Measurements from ENCODE around the gene CHCHD6.

Gene CHCHD6

DNA sequence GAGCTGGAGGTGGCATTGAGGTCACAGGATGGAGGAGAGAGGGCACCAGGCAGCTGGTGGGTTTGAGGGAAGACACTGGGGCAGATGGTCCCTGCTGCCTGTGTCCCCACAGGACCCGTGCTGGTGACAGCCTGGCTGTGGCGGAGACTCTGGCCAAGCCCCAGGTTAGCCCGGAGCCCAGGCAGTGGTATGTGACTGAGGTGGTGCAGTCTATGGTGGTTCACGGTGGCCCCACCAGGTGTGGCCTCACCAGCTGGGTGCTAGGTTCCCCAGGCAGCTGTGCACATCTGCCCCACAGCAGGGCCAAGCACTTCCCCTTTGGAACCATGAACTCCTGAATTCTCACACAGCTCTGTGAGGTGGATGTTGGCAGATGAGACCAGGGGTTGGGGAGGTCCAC, 294.3 kb downstream of the CHCHD6 start:
- Histone ChIP-seq H3K4me3 (ENCODE audit: insufficient read depth, low read depth, low read length, poor library complexity, severe bottlenecking) (no peak overlapping the region), H3K27me3 (replicated peaks; ENCODE audit: control insufficient read depth, insufficient read depth, low read length, poor library complexity, severe bottlenecking) (no peaks in the 10 kb centered on the region), H3K4me1 (ENCODE audit: control insufficient read depth, insufficient read depth, low read length, poor library complexity, severe bottlenecking) (no peaks in the 10 kb centered on the region), H3K9me3 (ENCODE audit: control insufficient read depth, low read length) (no peaks in the 10 kb centered on the region), H3K27ac (ENCODE audit: insufficient read depth, low read length, poor library complexity, severe bottlenecking) (no peak overlapping the region), H3K36me3 (ENCODE audit: control insufficient read depth, insufficient read depth, low read length) (peaks cover 5% of the 10 kb centered on the region)
- no peak for DNase-seq

DNA sequence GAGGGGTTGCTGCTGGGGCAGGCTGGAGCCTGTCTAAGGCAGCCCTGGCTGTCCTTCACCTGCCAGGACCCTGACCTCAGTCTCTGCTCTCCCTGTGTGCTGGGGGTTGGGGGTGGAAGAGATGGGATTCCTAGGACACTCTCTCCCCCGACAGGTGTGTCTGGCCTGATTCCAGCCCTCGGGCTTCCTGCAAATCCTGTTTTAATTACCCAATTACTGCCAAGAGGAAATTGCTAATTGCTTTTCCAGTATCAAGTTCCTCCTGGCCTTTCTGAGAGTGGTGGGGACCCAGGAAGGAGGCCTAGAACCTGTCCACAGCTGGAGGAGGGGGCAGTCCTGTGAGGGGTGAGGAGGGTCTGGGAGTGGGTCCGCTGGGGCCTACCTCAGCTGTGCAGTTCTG, 294.7 kb downstream of the CHCHD6 start:
- no peaks in the 10 kb centered on the region for H3K4me1 ChIP-seq (ENCODE audit: control insufficient read depth, insufficient read depth, low read length, poor library complexity, severe bottlenecking)
- no peak overlapping the region for H3K27ac ChIP-seq (ENCODE audit: insufficient read depth, low read length, poor library complexity, severe bottlenecking)
- DNase-seq, result no peak
- no peaks in the 10 kb centered on the region for H3K9me3 ChIP-seq (ENCODE audit: control insufficient read depth, low read length)
- peaks cover 5% of the 10 kb centered on the region for H3K36me3 ChIP-seq (ENCODE audit: control insufficient read depth, insufficient read depth, low read length)
- no peak overlapping the region for H3K4me3 ChIP-seq (ENCODE audit: insufficient read depth, low read depth, low read length, poor library complexity, severe bottlenecking)
- no peaks in the 10 kb centered on the region for H3K27me3 ChIP-seq (replicated peaks; ENCODE audit: control insufficient read depth, insufficient read depth, low read length, poor library complexity, severe bottlenecking)

- H3K27me3 ChIP-seq (replicated peaks; ENCODE audit: control insufficient read depth, insufficient read depth, low read length, poor library complexity, severe bottlenecking), result no peaks in the 10 kb centered on the region
- H3K36me3 ChIP-seq (ENCODE audit: control insufficient read depth, insufficient read depth, low read length), result peaks cover 5% of the 10 kb centered on the region
- H3K9me3 ChIP-seq (ENCODE audit: control insufficient read depth, low read length), result no peaks in the 10 kb centered on the region
- no peak overlapping the region for H3K27ac ChIP-seq (ENCODE audit: insufficient read depth, low read length, poor library complexity, severe bottlenecking)
- H3K4me1 ChIP-seq (ENCODE audit: control insufficient read depth, insufficient read depth, low read length, poor library complexity, severe bottlenecking), result no peaks in the 10 kb centered on the region
- no peak overlapping the region for H3K4me3 ChIP-seq (ENCODE audit: insufficient read depth, low read depth, low read length, poor library complexity, severe bottlenecking)
- DNase-seq, result no peak
Measured at GRCh38 chr3:126999383-126999782, 295.3 kb downstream of the CHCHD6 start.

- Histone ChIP-seq H3K4me1 (ENCODE audit: control insufficient read depth, insufficient read depth, low read length, poor library complexity, severe bottlenecking) (no peaks in the 10 kb centered on the region), H3K4me3 (ENCODE audit: insufficient read depth, low read depth, low read length, poor library complexity, severe bottlenecking) (no peak overlapping the region)
Measured at GRCh38 chr3:127000119-127000518, 296.1 kb downstream of the CHCHD6 start.

DNA sequence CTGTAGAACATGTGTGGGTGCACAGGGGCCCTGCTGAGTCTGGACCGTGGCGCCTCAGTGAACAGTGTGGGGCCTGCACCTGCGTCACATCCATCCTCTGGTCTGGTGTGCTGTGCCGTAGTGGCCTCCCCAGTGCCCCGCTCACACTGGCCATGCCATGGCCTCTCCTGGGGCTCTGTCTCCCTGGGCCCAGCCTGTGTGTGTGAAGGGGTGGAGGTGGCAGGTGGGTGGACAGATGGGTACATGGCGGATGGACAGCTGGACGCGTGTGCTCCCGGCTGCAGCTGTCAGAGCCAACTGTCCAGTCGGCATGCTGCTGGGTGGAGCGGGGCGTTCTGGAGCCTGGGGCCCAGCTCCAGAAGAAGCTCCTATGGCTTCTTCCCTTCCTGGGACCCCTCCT, 296.7 kb downstream of the CHCHD6 start:
- Histone ChIP-seq H3K27ac (ENCODE audit: insufficient read depth, low read length, poor library complexity, severe bottlenecking) (no peak overlapping the region), H3K4me1 (ENCODE audit: control insufficient read depth, insufficient read depth, low read length, poor library complexity, severe bottlenecking) (no peaks in the 10 kb centered on the region), H3K27me3 (replicated peaks; ENCODE audit: control insufficient read depth, insufficient read depth, low read length, poor library complexity, severe bottlenecking) (no peaks in the 10 kb centered on the region), H3K36me3 (ENCODE audit: control insufficient read depth, insufficient read depth, low read length) (peaks cover 5% of the 10 kb centered on the region), H3K4me3 (ENCODE audit: insufficient read depth, low read depth, low read length, poor library complexity, severe bottlenecking) (no peak overlapping the region), H3K9me3 (ENCODE audit: control insufficient read depth, low read length) (no peaks in the 10 kb centered on the region)
- DNase-seq, result no peak

More at GRCh38 chr3:127000119-127000518, 296.1 kb downstream of the CHCHD6 start:
- Histone ChIP-seq H3K36me3 (ENCODE audit: control insufficient read depth, insufficient read depth, low read length) (peaks cover 5% of the 10 kb centered on the region), H3K27me3 (replicated peaks; ENCODE audit: control insufficient read depth, insufficient read depth, low read length, poor library complexity, severe bottlenecking) (no peaks in the 10 kb centered on the region), H3K27ac (ENCODE audit: insufficient read depth, low read length, poor library complexity, severe bottlenecking) (no peak overlapping the region), H3K9me3 (ENCODE audit: control insufficient read depth, low read length) (no peaks in the 10 kb centered on the region)
- DNase-seq, result no peak

DNA sequence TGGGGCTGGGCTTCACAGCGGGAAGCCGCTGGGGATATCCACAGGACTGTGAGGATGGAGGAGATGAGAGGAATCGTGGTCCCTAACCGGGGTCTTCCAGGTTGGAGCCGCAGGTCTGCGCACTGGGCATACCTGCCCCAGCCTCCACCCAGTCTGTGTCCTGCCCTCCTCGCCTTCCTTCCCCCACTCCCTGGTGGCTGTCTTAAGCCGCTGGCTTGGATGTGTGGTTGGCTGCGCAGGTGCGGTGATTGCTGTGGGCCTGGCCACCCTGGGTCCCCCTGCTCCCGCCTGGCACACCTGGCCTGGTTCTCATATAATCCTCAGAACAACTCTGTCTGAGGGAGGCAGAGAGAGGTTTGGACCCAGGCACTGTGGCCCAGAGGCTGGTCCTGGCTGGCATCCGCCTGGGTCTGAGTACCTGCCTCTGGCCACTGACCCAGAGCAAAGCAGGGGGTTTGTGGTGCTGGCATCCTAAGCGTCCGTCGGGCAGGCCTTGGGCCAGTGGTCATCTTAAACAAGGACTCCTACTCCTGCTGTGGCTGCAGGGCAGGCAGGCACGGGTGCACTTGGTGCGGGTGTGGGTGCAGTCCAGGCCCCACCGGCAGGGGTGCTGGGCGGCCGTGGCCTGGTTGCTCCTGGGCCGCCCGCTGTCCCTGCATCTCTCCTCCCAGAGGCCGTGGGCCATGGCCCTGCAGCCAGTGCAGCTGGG, 297.6 kb downstream of the CHCHD6 start:
- peaks cover 5% of the 10 kb centered on the region for H3K36me3 ChIP-seq (ENCODE audit: control insufficient read depth, insufficient read depth, low read length)

GRCh38 chr3:127002195-127003174, 298.4 kb downstream of the CHCHD6 start:
- Histone ChIP-seq H3K27me3 (replicated peaks; ENCODE audit: control insufficient read depth, insufficient read depth, low read length, poor library complexity, severe bottlenecking) (no peaks in the 10 kb centered on the region), H3K36me3 (ENCODE audit: control insufficient read depth, insufficient read depth, low read length) (no peaks in the 10 kb centered on the region), H3K4me3 (ENCODE audit: insufficient read depth, low read depth, low read length, poor library complexity, severe bottlenecking) (no peak overlapping the region), H3K27ac (ENCODE audit: insufficient read depth, low read length, poor library complexity, severe bottlenecking) (no peak overlapping the region), H3K9me3 (ENCODE audit: control insufficient read depth, low read length) (no peaks in the 10 kb centered on the region), H3K4me1 (ENCODE audit: control insufficient read depth, insufficient read depth, low read length, poor library complexity, severe bottlenecking) (no peaks in the 10 kb centered on the region)
- DNase-seq, result no peak

More for the DNA sequence above, 297.6 kb downstream of the CHCHD6 start:
- Histone ChIP-seq H3K4me1 (ENCODE audit: control insufficient read depth, insufficient read depth, low read length, poor library complexity, severe bottlenecking) (no peaks in the 10 kb centered on the region), H3K27ac (ENCODE audit: insufficient read depth, low read length, poor library complexity, severe bottlenecking) (no peak overlapping the region), H3K4me3 (ENCODE audit: insufficient read depth, low read depth, low read length, poor library complexity, severe bottlenecking) (no peak overlapping the region), H3K9me3 (ENCODE audit: control insufficient read depth, low read length) (no peaks in the 10 kb centered on the region), H3K27me3 (replicated peaks; ENCODE audit: control insufficient read depth, insufficient read depth, low read length, poor library complexity, severe bottlenecking) (no peaks in the 10 kb centered on the region)
- no peak for DNase-seq

DNA sequence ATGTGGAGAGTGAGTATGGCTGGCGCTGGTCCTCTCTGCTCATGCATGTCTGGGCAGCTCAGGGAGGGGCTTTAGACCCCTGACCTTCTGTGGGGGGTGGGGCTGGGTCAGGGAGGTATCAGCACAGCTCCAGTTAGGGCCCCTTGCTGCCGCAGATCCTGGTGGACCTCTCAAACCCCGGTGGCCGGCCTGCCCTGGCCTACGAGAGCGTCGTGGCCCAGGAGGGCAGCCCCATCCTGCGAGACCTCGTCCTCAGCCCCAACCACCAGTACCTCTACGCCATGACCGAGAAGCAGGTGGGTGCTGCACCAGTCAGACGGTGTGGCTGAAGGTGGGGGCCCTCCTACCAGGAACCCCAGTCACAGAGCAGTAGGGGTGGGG, 299.1 kb downstream of the CHCHD6 start:
- no peak for DNase-seq
- Histone ChIP-seq H3K36me3 (ENCODE audit: control insufficient read depth, insufficient read depth, low read length) (no peaks in the 10 kb centered on the region), H3K9me3 (ENCODE audit: control insufficient read depth, low read length) (no peaks in the 10 kb centered on the region), H3K27ac (ENCODE audit: insufficient read depth, low read length, poor library complexity, severe bottlenecking) (no peak overlapping the region), H3K27me3 (replicated peaks; ENCODE audit: control insufficient read depth, insufficient read depth, low read length, poor library complexity, severe bottlenecking) (no peaks in the 10 kb centered on the region), H3K4me3 (ENCODE audit: insufficient read depth, low read depth, low read length, poor library complexity, severe bottlenecking) (no peak overlapping the region), H3K4me1 (ENCODE audit: control insufficient read depth, insufficient read depth, low read length, poor library complexity, severe bottlenecking) (no peaks in the 10 kb centered on the region)

- H3K36me3 ChIP-seq (ENCODE audit: control insufficient read depth, insufficient read depth, low read length), result no peaks in the 10 kb centered on the region
Measured at GRCh38 chr3:127003601-127004280, 299.7 kb downstream of the CHCHD6 start.

More at GRCh38 chr3:127003601-127004280, 299.7 kb downstream of the CHCHD6 start:
- Histone ChIP-seq H3K4me3 (ENCODE audit: insufficient read depth, low read depth, low read length, poor library complexity, severe bottlenecking) (no peak overlapping the region), H3K4me1 (ENCODE audit: control insufficient read depth, insufficient read depth, low read length, poor library complexity, severe bottlenecking) (no peaks in the 10 kb centered on the region), H3K27ac (ENCODE audit: insufficient read depth, low read length, poor library complexity, severe bottlenecking) (no peak overlapping the region), H3K9me3 (ENCODE audit: control insufficient read depth, low read length) (no peaks in the 10 kb centered on the region), H3K27me3 (replicated peaks; ENCODE audit: control insufficient read depth, insufficient read depth, low read length, poor library complexity, severe bottlenecking) (no peaks in the 10 kb centered on the region)
- DNase-seq, result no peak

All from effector memory CD4-positive, alpha-beta T cell (primary cell).